Endothelial cell of umbilical vein (primary cell): ENCODE data around the gene RAN. TPM values are rescaled to one million over a fixed set of nuclear protein-coding genes. Genes with fewer than 3 reads are reported as not detected.

Source experiments
- BruUV-seq: library from RNA; stranded (reverse); fragments of 400-500 nt; replicated peaks from 2 replicates; lab custom pipeline; 2021; lab: Mats Ljungman, UMichigan
- CTCF ChIA-PET: fragments of 300-600, 350-600 bp; sonication (Branson Sonifier 250); formaldehyde crosslinking; loops from one replicate; lab custom pipeline; 2021; ENCODE audit warnings: antibody characterized with exemption, inconsistent platforms; lab: Charles Lee
- POLR2A ChIA-PET: fragments of 300-600, 350-600 bp; sonication (Branson Sonifier 250); formaldehyde crosslinking; loops from one replicate; lab custom pipeline; 2021; ENCODE audit warnings: antibody characterized with exemption, inconsistent platforms; lab: Charles Lee
- DNase-seq: peaks from one replicate; pipeline ENCODE4 v3.0.0-alpha.2; 2011; ENCODE audit warnings: low read depth, low spot score
- FAIRE-seq: peaks from 2 replicates; lab custom pipeline; 2011; peaks lifted over from hg19 to GRCh38; lab: Jason Lieb, UNC
- H2AFZ ChIP-seq: 2 replicates; pipeline ENCODE4 v1.6.0; 2012; ENCODE audit warnings: low read depth, low read length, control low read depth, inconsistent platforms
- H3K27ac ChIP-seq: 2 replicates; pipeline ENCODE4 v1.5.1; 2011; ENCODE audit warnings: low read depth, mild to moderate bottlenecking, control low read depth, low read length, moderate library complexity; ENCODE audit not compliant: insufficient read depth
- H3K27me3 ChIP-seq, 2 experiments: 2 replicates each; pipeline versions ENCODE4 v1.6.0 to v1.6.1; 2011; ENCODE audit warnings: low read length in 2 of 2, mixed read lengths in 1 of 2; ENCODE audit not compliant: control insufficient read depth in 2 of 2, insufficient read depth in 2 of 2
- H3K36me3 ChIP-seq, 2 experiments: 2 replicates in 1 of 2; 3 replicates in 1 of 2; pipeline ENCODE4 v1.5.1; 2011; ENCODE audit warnings: low read length in 2 of 2, mild to moderate bottlenecking in 1 of 2, moderate library complexity in 1 of 2; ENCODE audit not compliant: control insufficient read depth in 2 of 2, insufficient read depth in 2 of 2; ENCODE audit errors: extremely low read depth in 1 of 2
- H3K4me1 ChIP-seq: 3 replicates; pipeline ENCODE4 v1.5.1; 2011; ENCODE audit warnings: mild to moderate bottlenecking, low read length; ENCODE audit not compliant: control insufficient read depth, insufficient read depth; ENCODE audit errors: extremely low read depth
- H3K4me2 ChIP-seq: 2 replicates; pipeline ENCODE4 v1.6.1; 2011; ENCODE audit warnings: low read length, control low read depth, mixed read lengths; ENCODE audit not compliant: insufficient read depth
- H3K4me3 ChIP-seq, 3 experiments: fragments of 200-600 bp in 1 of 3; sonication (generic), shearing (Covaris generic) in 1 of 3; replicated peaks in 1 of 3; 2 replicates each; pipeline ENCODE4 v1.5.1; 2011 to 2016; ENCODE audit warnings: control low read depth in 3 of 3, low read length in 3 of 3, mild to moderate bottlenecking in 2 of 3, inconsistent platforms in 1 of 3, low read depth in 1 of 3, moderate library complexity in 1 of 3; ENCODE audit not compliant: insufficient read depth in 1 of 3
- H3K79me2 ChIP-seq: 2 replicates; pipeline ENCODE4 v1.6.0; 2012; ENCODE audit warnings: low read length, inconsistent platforms; ENCODE audit not compliant: control insufficient read depth, insufficient read depth
- H3K9ac ChIP-seq: replicated peaks from 2 replicates; pipeline ENCODE3; 2011; ENCODE audit warnings: low read length, control low read depth; ENCODE audit not compliant: insufficient read depth; ENCODE audit errors: extremely low read depth
- H3K9me1 ChIP-seq: replicated peaks from 3 replicates; pipeline ENCODE4 v1.6.0; 2011; ENCODE audit warnings: mild to moderate bottlenecking, low read length; ENCODE audit not compliant: control insufficient read depth, insufficient read depth; ENCODE audit errors: extremely low read depth
- H3K9me3 ChIP-seq: replicated peaks from 2 replicates; pipeline ENCODE4 v1.5.1; 2012; ENCODE audit warnings: low read length, inconsistent platforms; ENCODE audit not compliant: control insufficient read depth, insufficient read depth
- H4K20me1 ChIP-seq: replicated peaks from 2 replicates; pipeline ENCODE3; 2011; ENCODE audit warnings: mild to moderate bottlenecking, low read length; ENCODE audit not compliant: control insufficient read depth, insufficient read depth; ENCODE audit errors: extremely low read depth
- EZH2 ChIP-seq: IDR thresholded peaks from 2 replicates; pipeline ENCODE4 v1.6.1; 2012; ENCODE audit warnings: borderline replicate concordance, low read depth, mild to moderate bottlenecking, moderate library complexity, low read length, inconsistent platforms; ENCODE audit not compliant: severe bottlenecking
- FOS ChIP-seq: IDR thresholded peaks from 2 replicates; pipeline ENCODE4 v1.6.1; 2011; ENCODE audit warnings: mild to moderate bottlenecking, low read length, moderate library complexity, borderline replicate concordance; ENCODE audit not compliant: insufficient read depth
- JUN ChIP-seq: IDR thresholded peaks from 2 replicates; pipeline ENCODE4 v1.6.1; 2011; ENCODE audit warnings: borderline replicate concordance, low read depth; ENCODE audit not compliant: insufficient read length, insufficient read depth
- MYC ChIP-seq: IDR thresholded peaks from one replicate; pipeline ENCODE4 v1.6.1; 2011; ENCODE audit warnings: mild to moderate bottlenecking, low read depth, low read length
- POLR2A ChIP-seq: IDR thresholded peaks from 2 replicates; pipeline ENCODE4 v1.6.1; 2012; ENCODE audit warnings: low read depth, mild to moderate bottlenecking, control low read depth, low read length
- dilution Hi-C: fragments of 300-500 bp; cut with MboI; formaldehyde crosslinking; loops from one replicate; pipeline ENCODE4 v1.15.0; 2019; ENCODE audit warnings: low sequenced_read_pairs; ENCODE audit not compliant: extremely low pct_ligation_motif_present
- intact Hi-C: fragments of 100-400 bp; cut with micrococcal nuclease; formaldehyde crosslinking; loops from one replicate; pipeline ENCODE4 v1.10.0; 2022
- polyA plus RNA-seq, 4 experiments: library from polyadenylated mRNA; depleted of rRNA in 3 of 4; stranded (reverse) in 3 of 4; unstranded in 1 of 4; fragments of >200 nt; gene quantifications; 2 replicates each; pipeline versions ENCODE4 v1.2.1 to v1.2.3, GENCODE V29; 2011 to 2012; ENCODE audit warnings: missing spikeins in 1 of 4
- total RNA-seq: library from RNA; stranded (reverse); gene quantifications from 2 replicates; pipeline ENCODE4 v1.2.3, GENCODE V29; 2021
- TF ChIP-seq, protein P1 (sequence below): IDR thresholded peaks from 2 replicates; pipeline ENCODE4 v1.6.1; 2011; ENCODE audit not compliant: insufficient read depth, insufficient read length
- TF ChIP-seq, protein P2 (sequence below), 2 donors: IDR thresholded peaks; 1 replicate in 1 of 2; 2 replicates in 1 of 2; pipeline ENCODE4 v1.5.1; 2011; ENCODE audit warnings: low read length in 2 of 2, mild to moderate bottlenecking in 2 of 2, moderate library complexity in 2 of 2, control low read depth in 1 of 2, inconsistent platforms in 1 of 2, low read depth in 1 of 2; ENCODE audit not compliant: insufficient read depth in 1 of 2; ENCODE audit errors: extremely low read depth in 1 of 2

RAN gene
- total and polyA plus RNA-seq, 2 donors (not counting 3 experiments of a cell fraction or from before 2014, with no cell fraction given): 1,075 to 1,205 TPM

DNA sequence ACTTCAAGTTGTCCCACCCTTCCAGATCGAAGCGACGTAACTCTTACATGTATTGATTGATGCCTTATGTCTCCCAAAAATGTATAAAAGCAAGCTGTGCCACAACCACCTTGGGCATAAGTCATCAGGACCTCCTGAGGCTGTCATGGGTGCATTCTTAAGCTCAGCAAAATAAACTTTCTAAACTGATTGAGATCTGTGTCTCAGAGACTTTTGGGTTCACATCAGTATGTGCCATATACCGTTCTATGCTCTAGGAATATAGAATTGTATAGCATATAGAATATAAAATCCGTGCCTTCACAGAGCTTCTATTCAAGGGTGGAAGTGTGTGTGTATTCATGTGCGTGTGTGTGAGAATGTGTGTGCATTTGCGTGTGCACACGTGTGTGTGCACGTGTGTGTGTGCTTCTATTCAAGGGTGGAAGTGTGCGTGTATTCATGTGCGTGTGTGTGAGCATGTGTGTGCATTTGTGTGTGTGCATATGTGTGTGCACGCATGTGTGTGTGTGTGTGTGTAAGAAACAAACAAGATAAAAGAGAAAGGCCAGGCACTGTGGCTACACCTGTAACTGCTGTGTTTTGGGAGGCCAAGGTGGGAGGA lies 21.3 kb upstream of the RAN start:
- no peaks in the 10 kb centered on the region for H3K9me1 ChIP-seq
- H2AFZ ChIP-seq: no peak overlapping the region
- dilution Hi-C loops: no loop called here

DNA sequence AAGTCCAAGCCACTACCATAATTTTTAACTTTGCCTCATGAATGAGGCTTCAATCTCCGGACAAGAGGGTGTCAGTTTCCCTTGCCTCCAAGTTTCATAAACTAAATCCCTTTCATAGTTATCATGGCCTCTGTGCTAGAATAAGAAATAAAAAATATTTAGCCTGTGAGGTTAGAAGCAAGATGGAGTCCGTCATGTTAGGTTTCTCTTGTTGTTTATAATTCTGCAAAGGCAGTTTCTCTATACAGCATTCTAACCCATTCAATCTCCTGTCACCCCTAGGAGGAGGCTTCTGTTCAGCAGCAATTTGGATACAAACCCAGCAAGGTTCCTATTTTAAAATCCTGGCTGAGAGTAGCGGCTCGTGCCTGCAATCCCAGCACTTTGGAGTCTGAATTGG lies 15.8 kb upstream of the RAN start:
- no TSS peak for BruUV-seq

More for the DNA sequence above, 21.3 kb upstream of the RAN start:
- Histone ChIP-seq H3K27me3 (peaks cover 2 to 4% of the 10 kb centered on the region in 2 experiments), H3K4me3 (no peak overlapping the region), H3K9me3 (no peaks in the 10 kb centered on the region), H3K79me2 (no peaks in the 10 kb centered on the region), H3K36me3 (no peaks in the 10 kb centered on the region), H3K4me1 (no peaks in the 10 kb centered on the region), H4K20me1 (no peaks in the 10 kb centered on the region), H3K27ac (no peak overlapping the region), H3K4me2 (no peak overlapping the region), H3K9ac (no peak overlapping the region)
- DNase-seq: no peak
- no peak for FAIRE-seq
- intact Hi-C loops: no loop called here
- BruUV-seq: no TSS peak
- CTCF ChIA-PET: no interaction called here
- POLR2A ChIA-PET: interaction anchor here (0.7 kb wide), 1 partner anchor 127 kb away, joined by 3 read pairs; no protein-coding TSS in a partner anchor
- TF ChIP-seq EZH2: no peak

More for the DNA sequence above, 15.8 kb upstream of the RAN start:
- Histone ChIP-seq H3K36me3 (no peaks in the 10 kb centered on the region), H3K9me3 (no peaks in the 10 kb centered on the region), H3K79me2 (no peaks in the 10 kb centered on the region), H3K4me1 (no peaks in the 10 kb centered on the region), H3K9ac (no peak overlapping the region), H3K4me3 (no peak overlapping the region), H3K27me3 (peaks cover 0 to 2% of the 10 kb centered on the region in 2 experiments), H2AFZ (no peak overlapping the region), H4K20me1 (no peaks in the 10 kb centered on the region), H3K27ac (no peak overlapping the region), H3K4me2 (no peak overlapping the region), H3K9me1 (no peaks in the 10 kb centered on the region)
- ChIA-PET POLR2A (no interaction called here), CTCF (no interaction called here)
- intact Hi-C loops: no loop called here
- DNase-seq: no peak
- dilution Hi-C loops: no loop called here
- FAIRE-seq: no peak
- TF ChIP-seq POLR2A (no peak), MYC (no peak), JUN (no peak), FOS (no peak)
- TF ChIP-seq, protein P1, sequence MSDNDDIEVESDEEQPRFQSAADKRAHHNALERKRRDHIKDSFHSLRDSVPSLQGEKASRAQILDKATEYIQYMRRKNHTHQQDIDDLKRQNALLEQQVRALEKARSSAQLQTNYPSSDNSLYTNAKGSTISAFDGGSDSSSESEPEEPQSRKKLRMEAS: no peak
- TF ChIP-seq, protein P2, sequence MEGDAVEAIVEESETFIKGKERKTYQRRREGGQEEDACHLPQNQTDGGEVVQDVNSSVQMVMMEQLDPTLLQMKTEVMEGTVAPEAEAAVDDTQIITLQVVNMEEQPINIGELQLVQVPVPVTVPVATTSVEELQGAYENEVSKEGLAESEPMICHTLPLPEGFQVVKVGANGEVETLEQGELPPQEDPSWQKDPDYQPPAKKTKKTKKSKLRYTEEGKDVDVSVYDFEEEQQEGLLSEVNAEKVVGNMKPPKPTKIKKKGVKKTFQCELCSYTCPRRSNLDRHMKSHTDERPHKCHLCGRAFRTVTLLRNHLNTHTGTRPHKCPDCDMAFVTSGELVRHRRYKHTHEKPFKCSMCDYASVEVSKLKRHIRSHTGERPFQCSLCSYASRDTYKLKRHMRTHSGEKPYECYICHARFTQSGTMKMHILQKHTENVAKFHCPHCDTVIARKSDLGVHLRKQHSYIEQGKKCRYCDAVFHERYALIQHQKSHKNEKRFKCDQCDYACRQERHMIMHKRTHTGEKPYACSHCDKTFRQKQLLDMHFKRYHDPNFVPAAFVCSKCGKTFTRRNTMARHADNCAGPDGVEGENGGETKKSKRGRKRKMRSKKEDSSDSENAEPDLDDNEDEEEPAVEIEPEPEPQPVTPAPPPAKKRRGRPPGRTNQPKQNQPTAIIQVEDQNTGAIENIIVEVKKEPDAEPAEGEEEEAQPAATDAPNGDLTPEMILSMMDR (IDR thresholded peaks at IDR 0.05; ENCODE audit: extremely low read depth in 1 of 2, insufficient read depth in 1 of 2, low read depth in 1 of 2, low read length in 2 of 2): no peak
